Measurements from ENCODE around the gene EPM2AIP1.
"Not testable (repeated sequence)": the region's sequence is repeated elsewhere in the genome, so short reads cannot be mapped to it uniquely, and the experiment has no call there.

EPM2AIP1 gene

DNA sequence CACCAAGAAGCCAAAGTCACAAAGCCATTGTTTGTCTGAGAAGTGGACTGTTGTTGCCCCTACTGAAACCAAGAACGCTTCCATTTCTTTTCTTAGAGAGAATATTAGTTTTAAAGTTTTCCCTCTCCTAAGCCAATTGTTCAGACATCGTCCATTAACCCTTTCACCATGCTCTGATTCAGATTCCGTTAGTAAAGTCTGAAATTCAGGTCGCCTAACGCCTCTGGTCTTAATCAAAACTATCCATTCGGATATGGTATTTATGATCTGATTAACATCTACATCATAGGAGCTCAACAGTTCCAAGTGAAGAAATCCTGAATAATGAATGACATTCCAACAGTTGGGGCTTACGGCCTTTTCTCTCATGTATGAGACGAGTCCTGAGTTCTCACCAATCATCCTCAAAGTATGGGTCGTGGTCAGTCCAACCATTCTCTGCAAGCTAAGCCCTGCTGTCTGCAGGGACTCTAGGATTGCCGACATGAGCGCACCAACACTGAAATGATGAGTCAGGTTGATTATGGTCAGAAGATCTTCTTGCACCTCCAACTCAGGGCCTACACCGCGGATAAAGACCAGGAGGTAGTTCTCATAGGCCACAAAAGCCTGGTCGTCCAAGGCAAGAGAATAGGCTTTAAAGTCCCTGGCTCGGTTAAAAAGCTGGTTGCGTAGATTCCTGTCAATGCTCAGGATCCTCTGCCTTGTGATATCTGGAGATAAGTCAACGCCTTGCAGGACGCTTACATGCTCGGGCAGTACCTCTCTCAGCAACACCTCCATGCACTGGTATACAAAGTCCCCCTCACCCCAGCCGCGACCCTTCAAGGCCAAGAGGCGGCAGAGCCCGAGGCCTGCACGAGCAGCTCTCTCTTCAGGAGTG, 767 bp downstream of the EPM2AIP1 start:
- no peak for DNase-seq

DNA sequence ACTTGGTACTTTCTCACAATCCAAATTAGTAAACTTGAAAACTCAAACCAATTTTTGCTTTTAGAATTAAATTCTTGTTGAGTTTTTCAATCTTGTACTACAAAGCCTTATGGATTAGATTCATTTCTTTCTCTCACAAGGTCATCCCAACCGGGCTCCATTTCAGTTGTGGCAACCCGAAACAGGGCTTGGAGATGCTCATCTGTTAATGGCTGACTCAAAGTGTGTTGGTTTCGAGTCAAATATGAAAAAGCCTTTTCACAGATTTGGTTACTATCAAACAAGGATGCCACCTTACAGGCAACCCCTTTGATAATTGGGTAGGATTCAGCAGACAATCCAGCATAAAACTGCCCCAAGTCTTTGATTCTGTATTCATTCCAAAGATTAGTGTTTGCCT, 1.8 kb downstream of the EPM2AIP1 start:
- no peak for DNase-seq

DNA sequence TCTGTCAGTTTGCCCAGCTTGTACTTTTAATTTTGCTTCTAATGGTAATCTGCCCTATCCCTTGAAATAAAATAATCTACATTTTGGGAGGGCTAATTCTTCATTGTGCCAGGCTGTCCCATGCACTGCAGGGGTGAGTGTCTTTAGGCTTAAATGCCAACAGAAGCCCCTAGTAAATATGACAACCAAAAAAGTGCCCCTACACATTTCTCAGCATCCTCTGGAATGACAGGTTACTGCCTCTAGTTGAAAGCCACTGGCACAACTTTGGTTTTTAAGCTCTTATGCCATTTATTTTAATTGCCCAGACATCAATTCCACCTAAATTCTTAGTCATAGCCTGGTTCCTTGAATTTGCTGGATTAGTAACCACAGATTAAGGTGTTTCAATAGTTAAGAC, 3.4 kb downstream of the EPM2AIP1 start:
- DNase-seq, result no peak

DNA sequence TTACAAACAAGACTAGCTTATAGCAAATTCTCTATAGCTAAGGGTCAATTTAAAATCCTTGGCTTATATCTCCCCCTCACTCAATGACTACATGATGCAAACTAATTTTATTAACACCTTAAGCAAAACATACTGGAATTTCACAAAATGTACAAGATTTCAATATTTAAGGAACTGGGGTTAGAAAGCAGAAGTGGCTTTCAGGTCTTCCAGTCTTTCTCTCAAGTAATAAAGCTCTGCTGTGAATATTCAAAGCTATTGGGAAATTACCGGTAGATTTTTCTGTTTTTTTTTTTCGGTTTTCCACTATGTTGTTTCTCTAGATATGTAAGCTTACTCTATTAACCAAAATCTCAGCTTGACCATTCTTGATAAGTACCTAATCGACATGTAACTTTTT, 3.9 kb downstream of the EPM2AIP1 start:
- DNase-seq, result no peak

DNA sequence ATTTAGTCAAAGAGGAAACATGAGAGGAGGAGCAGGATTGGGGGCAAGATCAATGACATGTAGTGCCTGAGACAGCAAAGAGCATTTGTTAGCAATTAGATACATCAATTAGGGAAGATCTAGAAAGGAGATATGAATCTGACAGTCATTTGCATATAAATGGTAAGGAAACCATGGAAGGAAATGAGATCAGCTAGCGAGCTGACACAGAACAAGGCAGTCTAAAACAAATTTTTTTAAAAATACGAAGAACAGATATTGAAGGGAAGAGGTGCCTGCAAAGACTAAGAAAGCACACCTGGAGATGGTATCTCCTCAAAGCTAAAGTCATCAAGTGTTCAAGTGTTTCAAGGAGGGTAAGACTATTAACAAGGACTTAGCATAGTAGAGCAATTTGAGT, 4.6 kb downstream of the EPM2AIP1 start:
- no peak for DNase-seq

DNA sequence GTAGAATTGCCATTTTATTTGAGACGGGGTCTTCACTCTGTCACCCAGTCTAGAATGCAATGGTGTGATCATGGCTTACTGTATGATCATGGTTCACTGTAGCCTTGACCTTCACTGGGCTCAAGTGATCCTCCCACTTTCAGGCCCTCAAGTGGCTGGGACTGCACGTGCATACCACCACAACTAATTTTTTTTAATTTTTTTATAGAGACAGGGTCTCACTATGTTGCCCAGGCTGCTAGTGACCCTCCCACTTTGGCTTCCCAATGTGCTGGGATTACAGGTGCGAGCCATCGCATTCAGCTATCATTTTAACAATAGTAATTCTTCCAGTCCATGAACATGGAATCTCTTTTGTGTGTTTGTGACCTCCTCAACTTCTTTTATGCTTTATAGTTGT, 11.9 kb downstream of the EPM2AIP1 start:
- DNase-seq, result no peak

DNA sequence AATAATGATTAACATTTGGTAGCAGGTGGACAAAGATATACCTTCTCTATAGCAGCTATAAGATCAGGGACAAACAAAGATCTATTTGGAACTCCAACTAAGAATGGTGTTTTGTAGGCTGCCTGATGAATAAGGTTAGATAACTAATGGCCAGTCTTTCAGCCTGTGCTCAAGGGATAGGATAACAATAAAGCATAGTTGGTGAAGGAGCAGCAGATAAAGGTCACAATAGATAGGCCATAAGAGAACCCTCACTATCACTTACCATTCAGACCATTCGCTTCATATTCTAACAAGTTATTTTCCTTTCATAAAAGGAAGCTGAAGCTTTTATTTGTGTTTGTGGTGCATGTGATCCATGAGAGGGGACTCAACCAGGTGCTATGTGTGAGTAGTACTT, 19.8 kb downstream of the EPM2AIP1 start:
- no peak for DNase-seq

DNA sequence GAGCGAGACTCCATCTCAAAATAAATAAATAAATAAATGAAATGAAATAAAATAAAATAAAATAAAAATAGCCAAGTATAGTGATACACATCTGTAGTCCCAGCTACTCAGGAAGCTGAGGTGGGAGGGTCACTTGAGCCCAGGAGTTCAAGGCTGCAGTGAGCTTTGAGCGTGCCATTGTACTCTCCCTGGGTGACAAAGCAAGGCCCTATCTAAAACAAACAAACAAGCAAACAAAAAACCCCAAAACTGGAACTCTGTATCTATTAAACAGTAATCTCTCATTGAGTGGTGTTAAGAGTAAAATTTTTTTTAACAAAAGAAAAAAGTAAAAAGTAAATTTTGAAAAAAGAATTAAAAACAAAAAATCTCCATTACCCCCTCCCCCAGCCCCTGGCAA, 20.8 kb downstream of the EPM2AIP1 start:
- DNase-seq, result no peak

DNA sequence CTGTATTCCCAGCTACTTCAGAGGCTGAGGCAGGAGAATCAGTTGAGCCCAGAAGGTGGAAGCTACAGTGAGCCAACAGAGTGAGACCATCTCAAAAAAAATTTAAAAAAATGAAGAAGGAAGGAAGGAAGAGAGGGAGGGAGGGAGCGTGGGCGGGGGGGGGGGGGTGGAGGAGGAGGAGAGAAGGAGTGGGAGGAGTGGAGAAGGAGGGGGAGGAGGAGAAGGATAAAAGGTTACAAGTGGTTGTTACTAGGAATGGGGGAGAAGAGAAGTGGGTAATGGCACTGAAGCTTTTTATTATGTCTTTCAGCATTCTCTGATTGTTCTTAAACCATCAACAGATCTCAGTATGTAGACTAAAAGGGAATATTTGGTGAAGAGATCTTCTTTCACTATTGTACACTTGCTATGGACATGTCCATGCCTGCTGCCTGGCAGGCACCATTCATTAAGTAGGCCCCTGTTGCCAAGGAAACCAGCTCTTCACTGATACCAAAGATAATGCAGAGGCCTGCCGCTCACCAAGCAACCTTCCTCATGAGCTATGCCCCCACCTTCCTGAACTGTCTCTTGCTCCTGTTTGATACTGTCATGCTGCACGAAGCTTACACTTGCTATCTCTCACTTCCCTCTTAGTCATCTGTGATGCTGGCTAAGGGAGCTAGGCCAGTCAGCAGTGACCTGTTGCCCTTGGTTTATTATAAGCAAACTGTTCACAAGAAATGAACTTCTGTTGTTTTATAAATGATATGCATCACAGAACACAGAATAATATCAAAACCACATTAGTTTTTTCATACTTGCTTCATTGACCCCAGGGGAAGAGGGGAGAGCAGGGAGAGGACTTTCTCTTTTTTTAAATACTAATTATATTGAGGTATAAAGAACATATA, 23.1 kb downstream of the EPM2AIP1 start:
- peak; percentile 98 for DNase-seq

DNA sequence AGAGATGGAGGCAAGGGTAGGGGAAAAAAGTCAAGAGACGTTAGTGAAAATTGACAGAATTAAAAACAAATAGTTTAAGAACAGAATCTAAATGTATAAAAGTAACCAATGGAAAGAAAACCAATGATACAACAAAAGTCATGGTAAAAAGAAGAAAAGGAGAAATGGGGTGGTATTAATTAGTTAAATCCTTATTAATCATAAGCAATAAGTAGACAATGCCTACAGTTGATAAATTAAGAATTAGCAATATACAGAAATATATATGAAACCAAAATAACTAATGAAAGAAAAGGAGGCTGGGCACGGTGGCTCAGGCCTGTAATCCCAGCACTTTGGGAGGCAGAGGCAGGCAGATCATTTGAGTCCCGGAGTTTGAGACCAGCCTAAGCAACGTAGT, 23.8 kb downstream of the EPM2AIP1 start:
- DNase-seq, result no peak

DNA sequence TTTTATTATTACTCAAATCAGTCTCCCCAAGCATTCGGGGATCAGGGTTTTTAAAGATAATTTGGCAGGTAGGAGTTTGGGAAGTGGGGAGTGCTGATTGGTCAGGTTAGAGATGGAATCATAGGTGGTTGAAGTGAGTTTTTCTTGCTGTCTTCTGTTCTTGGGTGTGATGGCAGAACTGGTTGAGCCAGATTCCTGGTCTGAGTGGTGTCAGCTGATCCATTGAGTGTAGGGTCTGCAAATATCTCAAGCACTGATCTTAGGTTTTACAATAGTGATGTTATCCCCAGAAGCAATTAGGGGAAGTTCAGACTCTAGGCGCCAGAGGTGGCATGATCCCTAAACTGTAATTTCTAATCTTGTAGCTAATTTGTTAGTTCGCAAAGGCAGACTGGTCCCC, 27.5 kb downstream of the EPM2AIP1 start:
- no peak for DNase-seq

DNA sequence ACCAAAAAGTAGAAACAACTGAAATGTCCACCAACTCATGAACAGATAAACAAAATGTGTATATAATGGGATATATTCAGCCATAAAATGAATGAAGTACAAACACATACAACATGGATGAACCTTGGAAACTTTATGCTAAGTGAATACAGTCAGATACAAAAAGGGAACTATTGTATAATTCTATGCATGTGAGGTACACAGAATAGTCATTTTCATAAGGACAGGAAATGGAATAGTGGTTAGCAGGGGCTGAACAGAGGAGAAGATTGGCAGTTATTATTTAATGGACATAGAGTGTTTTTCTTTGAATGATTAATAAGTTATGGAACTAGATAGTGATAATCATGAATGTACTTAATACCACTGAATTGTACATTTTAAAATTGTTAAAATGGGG, 28.1 kb downstream of the EPM2AIP1 start:
- no peak for DNase-seq

DNA sequence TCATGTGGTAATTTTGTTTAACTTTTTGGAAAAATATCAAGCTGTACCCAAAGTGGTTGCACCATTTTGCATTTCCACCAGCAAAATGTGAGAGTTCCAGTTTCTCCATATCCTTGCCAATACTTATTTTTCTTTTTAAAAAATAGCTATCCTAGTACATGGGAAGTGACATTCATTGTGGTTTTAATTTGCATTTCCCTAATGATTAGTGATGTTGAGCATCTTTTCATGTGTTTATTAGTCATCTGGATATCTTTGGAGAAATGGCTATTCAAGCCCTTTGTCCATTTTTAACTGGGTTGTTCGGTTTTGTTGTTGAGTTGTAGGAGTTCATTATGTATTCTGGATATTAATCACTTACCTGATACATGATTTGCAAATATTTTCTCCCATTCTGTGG, 28.6 kb downstream of the EPM2AIP1 start:
- no peak for DNase-seq

DNA sequence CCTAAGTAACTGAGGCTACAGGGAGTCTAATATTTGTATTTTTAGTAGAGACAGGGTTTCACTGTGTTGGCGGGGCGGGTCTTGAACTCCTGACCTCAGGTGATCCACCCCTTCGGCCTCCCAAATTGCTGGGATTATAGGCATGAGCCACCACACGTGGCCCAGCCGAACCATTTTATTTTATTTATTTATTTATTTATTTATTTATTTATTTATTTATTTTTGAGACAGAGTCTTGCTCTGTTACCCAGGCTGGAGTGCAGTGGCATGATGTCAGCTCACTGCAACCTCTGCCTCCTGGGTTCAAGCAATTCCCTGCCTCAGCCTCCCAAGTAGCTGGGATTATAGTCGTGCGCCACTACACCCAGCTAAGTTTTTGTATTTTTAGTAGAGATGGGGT, 29.9 kb downstream of the EPM2AIP1 start:
- not testable (repeated sequence) for DNase-seq

DNA sequence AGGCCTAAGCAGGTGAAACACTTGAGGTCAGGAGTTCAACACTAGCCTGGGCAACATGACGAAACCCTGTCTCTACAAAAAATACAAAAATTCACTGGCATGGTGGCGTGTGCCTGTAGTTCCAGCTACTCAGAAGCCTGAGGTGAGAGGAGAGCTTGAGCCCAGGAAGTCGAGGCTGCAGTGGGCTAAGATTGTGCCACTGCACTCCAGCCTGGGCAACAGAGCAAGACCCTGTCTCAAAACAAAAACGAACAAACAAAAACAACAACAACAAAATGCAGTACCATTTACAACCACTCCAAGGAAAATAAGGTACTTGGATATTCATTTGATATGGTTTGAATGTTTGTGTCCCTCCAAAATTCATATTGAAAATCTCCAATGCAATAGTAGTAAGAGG, 32.4 kb downstream of the EPM2AIP1 start:
- DNase-seq, result no peak

DNA sequence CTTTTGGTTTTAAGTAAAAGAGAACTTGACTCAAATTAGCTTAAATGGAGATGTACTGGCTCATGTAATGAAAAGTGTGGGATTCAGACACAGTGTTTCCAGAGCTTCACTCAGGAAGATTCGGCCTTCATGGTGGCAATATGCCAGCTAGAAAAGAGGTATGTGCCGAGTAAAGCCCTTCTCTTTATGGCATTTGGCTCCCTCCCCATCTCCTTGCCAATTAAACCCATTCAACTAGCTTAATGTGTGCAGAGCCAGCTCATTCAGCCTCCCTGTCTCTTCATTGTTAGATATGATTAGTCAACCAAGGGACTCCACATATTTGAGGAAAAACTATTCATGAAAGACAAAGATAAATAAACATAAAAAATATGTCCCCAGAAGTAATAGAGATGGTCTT, 33.1 kb downstream of the EPM2AIP1 start:
- peak; percentile 61 for DNase-seq

DNA sequence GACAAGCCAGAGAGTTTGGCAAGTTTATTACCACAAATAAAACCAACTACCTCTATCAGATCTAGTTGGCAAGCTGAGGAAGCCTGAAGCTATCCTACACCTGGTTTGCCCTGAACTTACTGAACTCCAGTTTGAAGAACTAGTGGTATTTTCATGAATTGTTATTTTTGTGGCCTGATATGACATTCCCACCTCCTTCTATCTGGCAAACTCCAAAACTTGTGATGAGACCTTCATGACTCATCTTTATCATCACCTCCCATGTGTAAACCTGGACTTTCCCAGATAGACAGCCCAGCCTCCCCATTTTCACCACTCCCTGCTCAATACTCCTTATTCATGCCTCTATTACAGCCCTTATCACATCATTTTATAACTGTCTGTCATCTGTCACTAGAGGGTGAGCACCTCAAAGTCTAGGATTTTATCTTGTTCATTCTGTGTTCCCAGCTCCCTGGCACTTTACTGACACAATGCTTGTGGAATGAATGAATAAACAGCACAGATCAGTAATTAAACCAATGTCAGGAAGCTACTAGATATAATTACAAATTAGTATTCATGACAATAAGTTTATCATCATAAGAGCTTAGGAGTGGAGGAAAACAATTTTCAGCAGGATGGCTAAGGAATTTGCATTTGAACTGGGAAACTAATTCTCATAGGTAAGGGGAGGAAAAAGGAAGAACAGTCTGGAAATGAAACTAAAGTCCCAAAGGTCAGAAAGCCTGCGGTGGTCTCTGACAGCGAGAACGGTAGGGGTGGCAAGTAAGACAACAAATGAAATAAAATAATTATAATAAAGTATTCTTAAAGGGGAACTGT, 34.9 kb downstream of the EPM2AIP1 start:
- no peak for DNase-seq

DNA sequence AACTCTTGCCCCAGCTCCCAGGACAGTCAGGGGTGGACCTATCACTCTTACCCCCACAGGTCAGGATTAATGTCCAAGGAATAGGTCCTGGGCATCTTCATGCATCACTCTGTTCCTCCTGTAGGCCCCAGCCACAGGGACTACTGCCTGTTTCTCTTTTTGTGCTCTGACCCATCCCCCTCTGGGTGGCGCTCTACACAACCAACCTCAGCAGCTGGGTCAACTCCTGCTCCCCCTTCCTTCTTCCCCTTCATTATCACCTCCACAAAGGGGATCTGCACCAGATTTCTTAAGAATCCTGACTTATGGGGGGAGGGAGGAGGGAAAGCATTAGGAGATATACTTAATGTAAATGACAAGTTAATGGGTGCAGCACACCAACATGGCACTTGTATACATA, 35.9 kb downstream of the EPM2AIP1 start:
- DNase-seq, result no peak

DNA sequence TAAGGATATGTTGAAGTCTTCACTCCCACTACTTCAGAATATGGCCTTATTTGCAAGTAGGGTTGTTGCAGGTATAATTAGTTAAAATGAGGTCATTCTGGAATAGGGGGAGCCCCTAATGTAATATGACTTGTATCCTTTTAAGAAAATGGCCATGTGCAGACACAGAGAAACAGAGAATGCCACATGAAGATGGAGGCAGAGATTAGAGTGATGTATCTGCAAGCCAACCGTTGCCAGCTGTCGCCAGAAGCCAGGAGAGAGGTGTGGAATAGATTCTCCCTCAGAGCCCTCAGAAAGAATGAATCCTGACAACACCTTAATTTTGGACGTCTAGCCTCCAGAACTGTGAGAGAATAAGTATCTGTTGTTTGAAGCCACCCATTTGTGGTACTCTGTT, 36.8 kb downstream of the EPM2AIP1 start:
- no peak for DNase-seq

DNA sequence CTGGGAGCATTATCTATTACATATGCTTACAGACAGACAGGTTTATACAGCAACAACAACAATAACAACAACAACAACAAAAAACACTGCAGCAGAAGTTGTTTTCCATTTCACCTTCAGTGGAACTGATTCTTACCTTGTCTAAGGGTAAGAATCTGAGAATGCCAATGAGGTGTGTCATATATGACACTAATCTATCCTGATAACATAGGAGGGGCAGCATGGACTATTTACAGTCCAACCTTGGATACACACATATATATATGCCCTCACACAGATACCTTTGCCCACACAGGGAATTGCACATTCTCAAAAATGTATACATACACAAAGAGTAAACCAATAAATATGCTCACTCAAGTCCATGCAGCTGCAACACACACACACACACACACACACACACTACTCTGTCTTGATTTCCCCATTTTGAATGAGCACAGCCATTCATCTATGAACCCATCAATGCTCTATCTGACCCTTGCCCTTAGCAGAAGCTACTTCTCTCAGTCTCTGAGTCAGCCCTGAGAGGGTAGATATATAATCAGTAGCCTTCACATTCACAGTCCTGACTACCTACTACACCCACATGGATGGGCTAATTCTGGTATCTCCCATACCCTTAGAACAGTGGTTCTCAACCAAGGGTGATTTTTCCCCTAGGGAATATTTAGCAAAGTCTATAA, 38.3 kb downstream of the EPM2AIP1 start:
- DNase-seq, result no peak

DNA sequence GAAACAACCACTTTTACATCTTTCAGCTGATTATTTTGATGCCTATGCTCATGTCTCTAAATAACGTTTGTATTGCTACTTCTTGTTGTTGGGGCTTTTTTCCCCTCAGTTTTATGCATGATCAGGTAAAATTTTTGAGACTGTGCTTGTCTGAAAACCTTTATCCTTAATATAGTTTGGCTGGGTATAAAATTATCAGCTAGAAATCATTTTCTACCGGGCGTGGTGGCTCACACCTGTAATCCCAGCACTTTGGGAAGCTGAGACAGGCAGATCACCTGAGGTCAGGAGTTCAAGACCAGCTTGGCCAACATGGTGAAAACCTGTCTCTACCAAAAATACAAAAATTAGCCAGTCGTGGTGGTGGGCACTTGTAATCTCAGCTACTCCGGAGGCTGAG, 45.1 kb downstream of the EPM2AIP1 start:
- DNase-seq, result not testable (repeated sequence)

DNA sequence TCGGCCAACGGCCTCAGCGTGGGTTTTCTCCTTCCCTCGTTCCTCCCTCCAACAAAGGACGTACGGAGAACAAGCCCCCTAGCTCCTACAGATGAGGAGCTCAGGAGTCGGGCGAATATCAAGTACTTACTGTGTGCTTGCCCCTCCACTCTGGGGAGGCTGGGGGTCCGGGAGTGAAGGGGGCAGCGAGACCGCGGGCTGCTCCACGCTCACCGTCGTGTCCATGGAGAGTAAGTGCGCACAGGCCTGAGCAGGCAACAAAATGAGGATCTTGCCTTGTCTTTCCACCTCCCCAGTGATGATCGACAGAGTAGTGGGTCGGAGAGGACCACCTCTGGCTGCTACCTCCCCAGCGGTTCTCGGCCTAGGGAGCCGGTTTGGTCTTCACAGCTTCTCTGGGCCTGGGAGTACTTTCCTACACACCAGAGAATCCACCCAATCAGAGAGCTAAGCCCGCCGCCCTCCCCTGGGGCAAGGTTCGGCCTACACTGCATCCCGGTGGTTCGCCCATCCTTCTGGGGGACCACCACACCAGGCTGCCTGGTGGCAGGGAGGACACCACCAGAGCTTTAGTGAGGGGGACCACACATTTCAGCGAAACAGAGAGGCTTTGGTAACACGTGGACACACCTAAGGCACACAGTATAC, 47.5 kb downstream of the EPM2AIP1 start:
- no peak for DNase-seq
